WERI-Rb-1 (cell line): ENCODE data around the gene RBCK1.

Experiments used
- DNase-seq: peaks from one replicate; pipeline ENCODE4 v3.0.0-alpha.2; 2020
- H3K27ac ChIP-seq: fragments of 250-450 bp; sonication (Bioruptor Pico); 2 replicates; pipeline ENCODE4 v1.5.1; 2020; ENCODE audit warnings: mild to moderate bottlenecking, moderate library complexity
- H3K27me3 ChIP-seq: fragments of 250-450 bp; sonication (Bioruptor Pico); 2 replicates; pipeline ENCODE4 v1.5.1; 2021; ENCODE audit warnings: mild to moderate bottlenecking, low read depth, moderate library complexity; ENCODE audit not compliant: insufficient read depth, severe bottlenecking
- H3K36me3 ChIP-seq: fragments of 250-450 bp; sonication (Bioruptor Pico); 2 replicates; pipeline ENCODE4 v1.5.1; 2020; ENCODE audit warnings: mild to moderate bottlenecking, moderate library complexity
- H3K4me3 ChIP-seq: 2 replicates; pipeline ENCODE4 v1.5.1; 2011; ENCODE audit warnings: low read depth, mild to moderate bottlenecking, control low read depth, low read length
- H3K9me3 ChIP-seq: fragments of 250-450 bp; sonication (Bioruptor Pico); 2 replicates; pipeline ENCODE4 v1.5.1; 2021; ENCODE audit warnings: mild to moderate bottlenecking, moderate library complexity; ENCODE audit not compliant: severe bottlenecking
- CTCF ChIP-seq: IDR thresholded peaks from 2 replicates; pipeline ENCODE4 v1.5.1; 2011; ENCODE audit warnings: low read depth, mild to moderate bottlenecking, control low read depth, inconsistent platforms, low read length

RBCK1 gene

GRCh38 chr20:479487-479886, 71.4 kb downstream of the RBCK1 start:
- Histone ChIP-seq H3K27me3 (no peaks in the 10 kb centered on the region), H3K9me3 (no peaks in the 10 kb centered on the region), H3K4me3 (no peak overlapping the region), H3K27ac (no peak overlapping the region), H3K36me3 (peaks cover 57% of the 10 kb centered on the region)
- TF ChIP-seq CTCF: no peak
- no peak for DNase-seq

- peaks cover 60% of the 10 kb centered on the region for H3K36me3 ChIP-seq
- no peak overlapping the region for H3K4me3 ChIP-seq
- no peak for TF ChIP-seq CTCF
- H3K9me3 ChIP-seq: no peaks in the 10 kb centered on the region
- no peaks in the 10 kb centered on the region for H3K27me3 ChIP-seq
- H3K27ac ChIP-seq: no peak overlapping the region
- no peak for DNase-seq
These were observed 71.9 kb downstream of the RBCK1 start for GRCh38 chr20:480044-480443.

DNA sequence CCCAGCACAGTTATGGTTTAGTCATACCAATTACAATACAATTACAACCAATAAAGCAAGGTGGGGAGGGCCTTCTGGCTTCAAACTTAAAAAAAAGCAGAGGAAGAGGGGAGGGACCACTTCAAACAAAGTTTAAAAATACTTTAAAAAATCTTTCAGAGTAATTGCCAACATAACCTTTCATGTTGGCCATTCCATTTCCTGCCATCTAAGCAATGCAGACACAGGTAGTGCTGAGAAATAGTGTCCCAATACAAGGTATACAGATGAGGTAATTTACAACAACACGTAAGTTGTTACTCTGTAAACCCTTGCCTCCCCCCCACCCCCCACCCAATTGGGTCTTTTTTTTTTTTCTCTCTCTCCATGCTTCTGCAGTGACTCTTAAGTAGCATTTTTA, 73.1 kb downstream of the RBCK1 start:
- Histone ChIP-seq H3K27me3 (no peaks in the 10 kb centered on the region), H3K4me3 (no peak overlapping the region), H3K36me3 (peaks cover 71% of the 10 kb centered on the region), H3K9me3 (no peaks in the 10 kb centered on the region), H3K27ac (no peak overlapping the region)
- DNase-seq: no peak
- no peak for TF ChIP-seq CTCF
